ENCODE measurements around the gene RARS2.

GRCh38 chr6:87636315-87636714 lies 46.5 kb upstream of the RARS2 start:
- TF ChIP-seq EZH2 (IDR thresholded peaks at IDR 0.05; ENCODE audit: low read depth, unreplicated experiment) (no peak), POLR2AphosphoS5 (IDR thresholded peaks at IDR 0.05; ENCODE audit: low read depth) (no peak)
